Measurements from ENCODE around the gene FAF2. TPM values are rescaled to one million over a fixed set of nuclear protein-coding genes. Genes with fewer than 3 reads are reported as not detected.
"Not testable (repeated sequence)": the region's sequence is repeated elsewhere in the genome, so short reads cannot be mapped to it uniquely, and the experiment has no call there.

FAF2 gene
- total and polyA plus RNA-seq, 11 donors = 6.6 to 20.8 (median 13.6) TPM

GRCh38 chr5:176440927-176441706 is 7.1 kb upstream of the FAF2 start:
- WGBS, 4 donors = 68 to 81% (median 76%) methylated on average over 9 to 10 of the region's 10 CpGs
- H3K27ac ChIP-seq = no peak overlapping the region
- H3K4me1 ChIP-seq = peaks cover 0 to 10% (median 0%) of the 10 kb centered on the region in 12 donors
- H3K9me3 ChIP-seq = no peaks in the 10 kb centered on the region
- intact Hi-C loops (cut with DNase I) = loop anchor here in 1 of 10 donors (10.0 kb wide), 1 partner anchor 104 kb away; the partner anchor contains the start of gene CDHR2
- ATAC-seq (no peak), DNase-seq (no peak)
- peaks cover 0 to 7% (median 0%) of the 10 kb centered on the region in 9 donors for H3K27me3 ChIP-seq
- TF ChIP-seq POLR2A (IDR thresholded peaks at IDR 0.05) = no peak
- TF ChIP-seq CTCF (IDR thresholded peaks at IDR 0.05) = no peak
- H3K4me3 ChIP-seq = no peak overlapping the region
- no peaks in the 10 kb centered on the region for H3K36me3 ChIP-seq

- ATAC-seq = no peak
- no peak overlapping the region for H3K4me3 ChIP-seq
- H3K27me3 ChIP-seq = peaks cover 0 to 7% (median 0%) of the 10 kb centered on the region in 9 donors
- intact Hi-C loops (cut with DNase I) = loop anchor here in 1 of 10 donors (10.0 kb wide), 1 partner anchor 103 kb away; the partner anchor contains the start of gene CDHR2
- H3K9me3 ChIP-seq = no peaks in the 10 kb centered on the region
- H3K27ac ChIP-seq = no peak overlapping the region
- 15 to 33% (median 18%) methylated on average over 5 of the region's 5 CpGs for WGBS, 4 donors
- H3K4me1 ChIP-seq = peaks cover 0 to 8% (median 3%) of the 10 kb centered on the region in 12 donors
- TF ChIP-seq CTCF (IDR thresholded peaks at IDR 0.05) (no peak), POLR2A (IDR thresholded peaks at IDR 0.05) (no peak)
- H3K36me3 ChIP-seq = no peaks in the 10 kb centered on the region
- no peak for DNase-seq
These were observed 6.3 kb upstream of the FAF2 start for GRCh38 chr5:176441921-176442323.

- intact Hi-C loops (cut with DNase I) = loop anchor here in 1 of 10 donors (10.0 kb wide), 1 partner anchor 102 kb away; the partner anchor contains the start of gene CDHR2
- ATAC-seq, H3K36me3 ChIP-seq, H3K9me3 ChIP-seq, H3K27me3 ChIP-seq, H3K4me3 ChIP-seq, DNase-seq, H3K27ac ChIP-seq: not testable (repeated sequence)
- peaks cover 0 to 10% (median 7%) of the 10 kb centered on the region in 12 donors for H3K4me1 ChIP-seq
- WGBS, 4 donors = 86 to 91% (median 87%) methylated on average over 4 of the region's 4 CpGs
These were observed 5.3 kb upstream of the FAF2 start for GRCh38 chr5:176442911-176443310.

- no peak overlapping the region for H3K27ac ChIP-seq
- H3K4me1 ChIP-seq = peaks cover 2 to 20% (median 17%) of the 10 kb centered on the region in 12 donors
- DNase-seq = no peak
- no peak overlapping the region for H3K4me3 ChIP-seq
- TF ChIP-seq POLR2A (IDR thresholded peaks at IDR 0.05) (no peak), CTCF (IDR thresholded peaks at IDR 0.05) (no peak)
- no peaks in the 10 kb centered on the region for H3K36me3 ChIP-seq
- H3K27me3 ChIP-seq = no peaks in the 10 kb centered on the region
- intact Hi-C loops (cut with DNase I) = loop anchor here in 7 of 10 donors (5.0 to 10.0 kb wide), 5 partner anchors 82 to 563 kb away; partner anchors contain the start of genes RNF44 (in 4 of the 7), CDHR2 (in 1 of the 7), KIAA1191 (in 1 of the 7) and UIMC1 (in 1 of the 7)
- no peak for ATAC-seq
- 85 to 88% (median 87%) methylated on average over 5 of the region's 5 CpGs for WGBS, 4 donors
- H3K9me3 ChIP-seq = no peaks in the 10 kb centered on the region
These were observed 3.4 kb upstream of the FAF2 start for GRCh38 chr5:176444742-176445141.
